C4-2B (cell line): Measurements from ENCODE around the gene CSMD2.

Source experiments
- H3K27ac ChIP-seq: fragments of 450-650 bp; 2 replicates; pipeline ENCODE4 v1.5.1; 2017
- CTCF ChIP-seq: fragments of 450-650 bp; conservative IDR thresholded peaks from 2 replicates; pipeline ENCODE4 v1.5.1; 2017; ENCODE audit warnings: mild to moderate bottlenecking
- ZFX ChIP-seq: fragments of 450-650 bp; IDR thresholded peaks from 2 replicates; pipeline ENCODE4 v1.6.1; 2017

Gene CSMD2

GRCh38 chr1:33918368-33918767, 246.7 kb downstream of the CSMD2 start:
- TF ChIP-seq ZFX (no peak), CTCF (no peak)
- H3K27ac ChIP-seq, result no peak overlapping the region

GRCh38 chr1:33916786-33917185, 248.2 kb downstream of the CSMD2 start:
- TF ChIP-seq ZFX (no peak), CTCF (no peak)
- H3K27ac ChIP-seq, result no peak overlapping the region

- TF ChIP-seq CTCF (no peak), ZFX (no peak)
Observed at GRCh38 chr1:33914531-33914930, 250.5 kb downstream of the CSMD2 start.

GRCh38 chr1:33908324-33908956, 256.6 kb downstream of the CSMD2 start:
- no peak for TF ChIP-seq ZFX
- no peak for TF ChIP-seq CTCF
- no peak overlapping the region for H3K27ac ChIP-seq

More at GRCh38 chr1:33914531-33914930, 250.5 kb downstream of the CSMD2 start:
- H3K27ac ChIP-seq, result no peak overlapping the region

GRCh38 chr1:33906156-33906555, 258.9 kb downstream of the CSMD2 start:
- TF ChIP-seq ZFX (no peak), CTCF (no peak)
- no peak overlapping the region for H3K27ac ChIP-seq

GRCh38 chr1:33905241-33905640, 259.8 kb downstream of the CSMD2 start:
- H3K27ac ChIP-seq, result no peak overlapping the region
- TF ChIP-seq ZFX (no peak), CTCF (no peak)

- H3K27ac ChIP-seq, result no peak overlapping the region
- TF ChIP-seq CTCF, result no peak
- TF ChIP-seq ZFX, result no peak
Observed at GRCh38 chr1:33903210-33903589, 261.8 kb downstream of the CSMD2 start.
